ENCODE measurements around the gene DHX38. TPM values are rescaled to one million over a fixed set of nuclear protein-coding genes. Genes with fewer than 3 reads are reported as not detected.

The DHX38 gene
- total RNA-seq, 1 experiment from 2014 or later: 33.6 TPM

- no peak for DNase-seq (ENCODE audit: extremely low read depth, low read depth)
These were observed 56.2 kb downstream of the DHX38 start for GRCh38 chr16:72149676-72150464.

DNA sequence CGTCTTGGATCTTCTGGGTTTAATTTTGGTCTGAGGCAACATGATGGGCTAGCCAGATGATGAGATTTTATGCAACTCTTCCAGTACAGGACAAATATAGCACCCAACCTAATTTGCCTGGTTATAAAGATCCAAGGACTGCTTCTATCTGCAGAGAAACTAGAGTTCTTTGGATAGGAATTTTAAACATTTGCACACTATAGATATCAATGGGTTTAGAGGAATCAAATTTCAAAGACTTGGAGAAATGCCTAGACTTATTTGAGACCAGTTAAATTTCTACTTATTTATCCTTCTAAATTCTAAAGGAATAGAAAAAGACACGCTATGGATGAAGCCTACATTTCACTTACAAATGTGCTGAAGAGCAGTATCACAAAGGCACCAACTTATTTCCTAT is 65.7 kb downstream of the DHX38 start:
- no peak for DNase-seq (ENCODE audit: extremely low read depth, low read depth)

DNA sequence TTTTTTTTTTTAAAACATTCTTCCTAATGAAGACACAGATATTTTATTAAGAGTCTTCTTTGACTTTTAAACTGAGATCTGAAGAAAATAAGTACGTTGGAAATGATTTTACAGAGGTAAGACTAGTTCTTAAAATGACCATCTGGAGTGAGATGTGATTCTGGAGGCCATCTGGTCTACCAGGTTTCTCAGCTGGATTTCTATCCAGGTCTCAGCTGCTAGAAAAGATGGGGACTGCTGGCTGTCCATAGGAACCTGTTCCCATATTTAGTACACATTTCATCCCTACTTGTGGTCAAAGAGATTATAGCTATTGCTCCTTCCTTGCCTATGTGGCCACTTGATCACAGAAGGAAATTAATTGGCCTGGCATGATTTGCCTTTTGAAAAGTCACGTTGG is 66.2 kb downstream of the DHX38 start:
- DNase-seq (ENCODE audit: extremely low read depth, low read depth): no peak

GRCh38 chr16:72162105-72162692 is 68.6 kb downstream of the DHX38 start:
- DNase-seq (ENCODE audit: extremely low read depth, low read depth): no peak

Other genes starting within 250 kb of the DHX38 start
- 10.6 and 10.9 TPM in 2 replicates for gene ATXN1L, start 247.9 kb upstream of the DHX38 start, total RNA-seq (2014; rRNA removed; shearing (Covaris generic))
- 3.5 and 5.5 TPM in 2 replicates for gene ZNF821, start 209.7 kb upstream of the DHX38 start, total RNA-seq (2014; rRNA removed; shearing (Covaris generic))
- 111 and 138 TPM in 2 replicates for gene IST1, start 198.3 kb upstream of the DHX38 start, total RNA-seq (2014; rRNA removed; shearing (Covaris generic))
- gene PKD1L3, start 93.4 kb upstream of the DHX38 start, total RNA-seq (2014; rRNA removed; shearing (Covaris generic)): not detected in 2 replicates
- 9.5 and 12.0 TPM in 2 replicates for gene DHODH, start 85.1 kb upstream of the DHX38 start, total RNA-seq (2014; rRNA removed; shearing (Covaris generic))
- gene HP, start 39.3 kb upstream of the DHX38 start, total RNA-seq (2014; rRNA removed; shearing (Covaris generic)): not detected in 2 replicates
- not detected in 2 replicates for gene HPR, start 30.6 kb upstream of the DHX38 start, total RNA-seq (2014; rRNA removed; shearing (Covaris generic))
- 15.1 and 16.5 TPM in 2 replicates for gene TXNL4B, start 227 bp upstream of the DHX38 start, total RNA-seq (2014; rRNA removed; shearing (Covaris generic))
- gene PMFBP1, start 78.3 kb downstream of the DHX38 start, total RNA-seq (2014; rRNA removed; shearing (Covaris generic)): 1.4 and 3.0 TPM in 2 replicates